Gastrocnemius medialis (tissue), 4 donors: Measurements from ENCODE around the gene DPPA2.

ENCODE experiments used
- POLR2A ChIP-seq, 2 donors: fragments of 450-650 bp; IDR thresholded peaks; one replicate each; pipeline ENCODE4 v1.6.1; 2017; ENCODE audit warnings: antibody characterized with exemption in 2 of 2, mild to moderate bottlenecking in 2 of 2, moderate library complexity in 2 of 2
- TF ChIP-seq, protein P1 (sequence below), 5 experiments: fragments of 450-650 bp in 3 of 5; fragments of 200-600 bp in 2 of 5; sonication (generic) in 2 of 5; IDR thresholded peaks in 4 of 5; conservative IDR thresholded peaks in 1 of 5; 1 replicate in 4 of 5; 2 replicates in 1 of 5; pipeline ENCODE4 v1.5.1; 2016 to 2019; ENCODE audit warnings: antibody characterized with exemption in 5 of 5, mild to moderate bottlenecking in 3 of 5, moderate library complexity in 3 of 5

- TF ChIP-seq, protein P1, sequence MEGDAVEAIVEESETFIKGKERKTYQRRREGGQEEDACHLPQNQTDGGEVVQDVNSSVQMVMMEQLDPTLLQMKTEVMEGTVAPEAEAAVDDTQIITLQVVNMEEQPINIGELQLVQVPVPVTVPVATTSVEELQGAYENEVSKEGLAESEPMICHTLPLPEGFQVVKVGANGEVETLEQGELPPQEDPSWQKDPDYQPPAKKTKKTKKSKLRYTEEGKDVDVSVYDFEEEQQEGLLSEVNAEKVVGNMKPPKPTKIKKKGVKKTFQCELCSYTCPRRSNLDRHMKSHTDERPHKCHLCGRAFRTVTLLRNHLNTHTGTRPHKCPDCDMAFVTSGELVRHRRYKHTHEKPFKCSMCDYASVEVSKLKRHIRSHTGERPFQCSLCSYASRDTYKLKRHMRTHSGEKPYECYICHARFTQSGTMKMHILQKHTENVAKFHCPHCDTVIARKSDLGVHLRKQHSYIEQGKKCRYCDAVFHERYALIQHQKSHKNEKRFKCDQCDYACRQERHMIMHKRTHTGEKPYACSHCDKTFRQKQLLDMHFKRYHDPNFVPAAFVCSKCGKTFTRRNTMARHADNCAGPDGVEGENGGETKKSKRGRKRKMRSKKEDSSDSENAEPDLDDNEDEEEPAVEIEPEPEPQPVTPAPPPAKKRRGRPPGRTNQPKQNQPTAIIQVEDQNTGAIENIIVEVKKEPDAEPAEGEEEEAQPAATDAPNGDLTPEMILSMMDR (IDR thresholded peaks at IDR 0.05 in 4 of 5, conservative IDR thresholded peaks at IDR 0.05 in 1 of 5), result no peak
- TF ChIP-seq POLR2A (IDR thresholded peaks at IDR 0.05), result no peak
Observed at GRCh38 chr3:109346099-109346498, 29.8 kb upstream of the DPPA2 start.
